Loucy (cell line): ENCODE data around the gene ETV2.

Experiments used
- CTCF ChIP-seq: fragments of 200-600 bp; sonication (generic); conservative IDR thresholded peaks from 2 replicates; pipeline ENCODE4 v1.5.1; 2014; ENCODE audit warnings: mild to moderate bottlenecking, antibody characterized with exemption, low read length
- EZH2phosphoT487 ChIP-seq: fragments of 200-600 bp; IDR thresholded peaks from 2 replicates; pipeline ENCODE4 v1.6.1; 2018; ENCODE audit warnings: antibody characterized with exemption, mild to moderate bottlenecking, moderate library complexity, borderline replicate concordance

GRCh38 chr19:35666251-35666913 is 24.8 kb downstream of the ETV2 start, which contains the start of gene UPK1A:
- TF ChIP-seq CTCF (no peak), EZH2phosphoT487 (no peak)
